Right forelimb (tissue), 1 donor: ENCODE data around the gene FAM193B.
"Not testable (repeated sequence)": the region's sequence is repeated elsewhere in the genome, so short reads cannot be mapped to it uniquely, and the experiment has no call there.

Source experiments
- DNase-seq: peaks from one replicate; pipeline ENCODE4 v3.0.0-alpha.2; 2018

The FAM193B gene

DNA sequence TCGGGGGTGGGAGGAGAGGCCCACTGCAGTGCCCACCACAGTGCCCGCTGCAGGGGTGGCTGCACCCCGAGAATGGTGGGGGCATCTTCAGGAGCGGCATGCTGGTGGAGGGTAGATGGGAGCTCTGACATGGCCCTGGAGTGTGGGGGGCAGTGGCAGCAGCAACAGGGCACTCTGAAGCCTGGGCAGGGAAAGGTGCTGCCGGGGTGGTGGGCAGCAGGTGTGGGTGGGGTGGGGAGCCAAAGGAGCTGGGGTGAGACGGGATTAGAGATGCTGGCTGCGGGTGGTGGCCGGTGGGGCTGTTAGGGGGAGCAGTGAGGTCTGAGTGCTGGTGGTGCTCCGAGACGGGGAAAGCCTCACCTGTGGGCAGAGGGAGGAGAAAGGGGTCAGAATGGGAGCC is 18.0 kb downstream of the FAM193B start:
- DNase-seq, result peak; percentile 9

DNA sequence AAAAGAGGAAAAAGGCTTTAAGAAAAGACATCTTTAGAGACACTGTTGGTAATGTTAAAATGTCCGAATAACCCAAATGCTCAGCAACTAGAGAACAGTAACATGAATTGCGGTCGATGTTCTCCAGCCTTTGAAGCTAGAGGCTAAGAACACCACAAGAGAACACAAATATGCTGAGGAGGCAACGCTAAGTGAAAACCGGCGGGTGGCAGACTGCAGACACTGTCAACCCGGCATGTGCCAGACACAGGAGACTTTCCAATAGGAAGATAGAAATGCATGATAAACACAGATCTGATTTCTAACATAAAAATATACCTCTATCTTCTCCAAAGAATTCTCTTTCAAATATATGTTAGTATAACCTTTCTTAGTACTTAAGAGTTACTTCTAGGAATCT is 19.2 kb downstream of the FAM193B start:
- no peak for DNase-seq

GRCh38 chr5:177534433-177534832 is 19.9 kb downstream of the FAM193B start:
- DNase-seq, result not testable (repeated sequence)

GRCh38 chr5:177531209-177531940 is 23.0 kb downstream of the FAM193B start:
- no peak for DNase-seq

GRCh38 chr5:177530638-177531037 is 23.7 kb downstream of the FAM193B start:
- peak; percentile 41 for DNase-seq

GRCh38 chr5:177529247-177530203 is 24.8 kb downstream of the FAM193B start:
- DNase-seq, result peak; percentile 30

DNA sequence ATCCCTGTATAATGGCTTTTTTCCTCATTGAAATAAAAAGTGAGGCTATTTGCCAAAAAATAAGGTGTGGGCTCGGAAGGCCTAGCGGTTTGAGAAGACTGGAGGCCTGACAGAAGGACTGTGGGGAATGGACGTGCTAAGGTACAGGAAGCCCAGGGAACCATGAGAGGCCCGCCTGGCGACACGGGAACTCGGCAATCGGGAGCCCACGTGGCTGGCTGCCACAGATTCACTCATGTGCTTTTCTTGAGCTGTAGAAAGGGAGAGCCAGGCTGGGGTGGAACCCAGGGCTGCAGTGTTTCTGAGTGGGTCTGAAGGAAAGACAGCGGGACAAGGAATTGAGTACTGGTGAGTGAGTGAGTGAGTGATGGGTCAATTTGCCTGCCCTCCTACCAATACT is 25.7 kb downstream of the FAM193B start:
- DNase-seq, result no peak

GRCh38 chr5:177527595-177527994 is 26.8 kb downstream of the FAM193B start:
- no peak for DNase-seq

GRCh38 chr5:177526791-177527190 is 27.6 kb downstream of the FAM193B start:
- DNase-seq, result peak; percentile 10

- DNase-seq, result peak; percentile 34
These were observed 28.2 kb downstream of the FAM193B start for GRCh38 chr5:177526191-177526590.

- DNase-seq, result peak; percentile 16
These were observed 29.3 kb downstream of the FAM193B start for GRCh38 chr5:177524941-177525655.

DNA sequence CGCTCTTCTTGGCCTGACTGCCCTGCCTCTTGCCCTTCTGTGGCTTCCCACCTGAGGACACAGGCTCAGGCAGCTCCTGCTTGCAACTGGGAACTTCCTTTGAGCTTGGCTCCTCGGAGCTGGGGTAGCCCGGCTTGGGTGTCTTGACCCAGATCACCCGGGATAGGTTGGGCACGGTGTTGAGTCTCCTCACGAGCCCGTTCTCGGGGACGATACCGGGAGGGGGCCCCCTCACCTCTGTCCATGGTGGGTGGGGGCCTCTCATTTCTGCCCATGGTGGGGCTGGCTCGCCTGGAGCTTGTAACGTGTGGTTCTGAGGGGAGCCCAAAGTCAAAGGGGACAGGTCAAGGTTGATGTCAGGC is 29.8 kb downstream of the FAM193B start:
- DNase-seq, result peak; percentile 20

DNA sequence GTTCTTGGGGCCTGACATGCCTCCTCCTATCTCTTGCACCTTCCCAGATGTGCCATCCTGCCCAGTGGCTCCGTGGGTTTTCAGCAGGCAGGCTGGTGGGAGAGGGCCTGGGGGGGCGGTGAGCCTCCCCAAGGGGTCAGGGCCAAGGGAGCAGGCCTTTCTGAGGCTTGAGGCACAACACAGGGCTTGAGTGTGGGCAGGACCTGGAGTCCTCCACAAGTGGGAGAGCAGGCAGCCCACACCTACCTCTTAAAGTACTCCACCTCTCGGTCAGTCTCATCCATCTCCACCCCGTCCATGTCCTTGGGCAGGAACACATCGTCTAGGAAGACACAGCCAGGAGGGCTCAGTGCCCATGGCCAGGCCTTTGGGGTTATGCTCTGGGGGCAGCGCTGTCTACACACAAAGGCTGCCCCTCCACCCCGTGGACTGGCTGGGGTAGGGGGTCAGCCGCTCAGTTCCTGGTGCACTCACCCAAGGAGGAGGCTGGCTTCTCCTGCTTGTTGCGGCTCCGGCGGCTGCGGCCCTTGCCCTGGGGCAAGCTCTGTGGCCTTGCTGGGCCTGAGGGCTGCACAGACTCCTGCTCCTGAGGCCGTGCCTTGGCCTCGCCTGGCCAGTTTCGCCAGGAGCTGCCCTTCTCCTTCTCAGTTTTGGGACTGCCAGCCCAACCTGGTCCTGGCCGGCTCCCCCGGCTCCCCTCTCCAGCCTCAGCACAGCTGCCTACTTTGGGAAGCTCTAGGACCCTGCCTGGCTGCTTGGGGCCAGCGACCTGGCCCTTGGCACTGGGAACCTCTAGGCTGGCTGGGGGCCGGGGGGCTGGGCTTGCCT is 30.4 kb downstream of the FAM193B start:
- DNase-seq, result peak; percentile 37

GRCh38 chr5:177520916-177521513 is 33.3 kb downstream of the FAM193B start:
- DNase-seq, result no peak

DNA sequence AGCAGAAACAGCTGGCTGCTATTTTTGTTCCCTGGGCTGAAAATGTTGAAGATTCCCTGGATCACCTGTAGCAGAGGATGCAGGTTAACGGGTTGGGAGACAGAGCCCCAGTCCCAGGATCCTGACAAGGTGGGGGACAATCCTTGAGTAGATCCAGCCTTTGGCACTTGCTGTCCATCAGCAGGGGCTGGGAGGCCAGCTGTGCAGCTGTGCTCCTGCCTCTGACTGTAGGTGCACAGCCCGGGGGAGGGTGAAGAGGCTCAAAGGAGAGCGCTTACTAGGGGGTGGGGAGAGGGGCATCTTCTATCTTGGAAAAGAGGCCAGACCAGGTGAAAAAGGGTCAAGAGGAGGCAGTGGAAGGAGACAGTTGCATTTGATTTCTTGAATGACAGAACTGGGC is 34.1 kb downstream of the FAM193B start:
- no peak for DNase-seq

DNA sequence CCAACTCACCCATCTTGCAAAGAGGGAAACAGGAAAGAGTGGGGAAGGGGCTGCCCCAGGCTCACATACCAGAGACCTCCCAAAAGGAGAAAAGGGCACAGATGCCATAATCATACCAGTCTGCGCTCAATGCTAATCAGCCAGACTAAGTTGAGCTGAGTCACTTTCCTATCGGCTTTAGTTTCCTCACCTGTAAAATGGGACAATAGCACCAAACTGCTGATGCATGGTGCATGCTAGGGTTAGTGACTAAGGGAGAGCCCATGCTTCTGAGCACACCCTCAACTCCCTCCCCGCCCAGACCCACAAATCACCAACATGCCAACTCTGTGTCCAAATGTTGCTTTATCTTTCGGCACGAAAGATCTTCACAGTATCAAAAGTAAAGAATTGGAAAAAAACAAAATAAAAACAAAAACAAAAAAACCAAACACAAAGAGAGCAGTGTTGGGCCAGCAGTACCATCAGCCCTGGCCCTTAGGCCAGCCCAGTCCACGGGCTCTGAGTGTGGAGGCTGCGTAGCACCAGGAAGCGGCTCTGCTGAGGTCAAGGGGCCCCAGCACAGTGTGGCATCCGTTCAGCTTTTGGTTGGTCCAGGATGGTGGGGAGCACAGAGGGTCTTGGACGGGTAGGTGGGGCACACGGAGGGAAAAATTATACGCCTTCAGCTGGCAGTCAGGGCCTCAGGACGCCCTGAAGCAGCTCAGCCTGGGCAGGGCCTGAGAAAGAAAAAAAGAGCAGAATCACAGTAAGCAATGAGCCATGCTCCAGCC is 34.7 kb downstream of the FAM193B start:
- no peak for DNase-seq

DNA sequence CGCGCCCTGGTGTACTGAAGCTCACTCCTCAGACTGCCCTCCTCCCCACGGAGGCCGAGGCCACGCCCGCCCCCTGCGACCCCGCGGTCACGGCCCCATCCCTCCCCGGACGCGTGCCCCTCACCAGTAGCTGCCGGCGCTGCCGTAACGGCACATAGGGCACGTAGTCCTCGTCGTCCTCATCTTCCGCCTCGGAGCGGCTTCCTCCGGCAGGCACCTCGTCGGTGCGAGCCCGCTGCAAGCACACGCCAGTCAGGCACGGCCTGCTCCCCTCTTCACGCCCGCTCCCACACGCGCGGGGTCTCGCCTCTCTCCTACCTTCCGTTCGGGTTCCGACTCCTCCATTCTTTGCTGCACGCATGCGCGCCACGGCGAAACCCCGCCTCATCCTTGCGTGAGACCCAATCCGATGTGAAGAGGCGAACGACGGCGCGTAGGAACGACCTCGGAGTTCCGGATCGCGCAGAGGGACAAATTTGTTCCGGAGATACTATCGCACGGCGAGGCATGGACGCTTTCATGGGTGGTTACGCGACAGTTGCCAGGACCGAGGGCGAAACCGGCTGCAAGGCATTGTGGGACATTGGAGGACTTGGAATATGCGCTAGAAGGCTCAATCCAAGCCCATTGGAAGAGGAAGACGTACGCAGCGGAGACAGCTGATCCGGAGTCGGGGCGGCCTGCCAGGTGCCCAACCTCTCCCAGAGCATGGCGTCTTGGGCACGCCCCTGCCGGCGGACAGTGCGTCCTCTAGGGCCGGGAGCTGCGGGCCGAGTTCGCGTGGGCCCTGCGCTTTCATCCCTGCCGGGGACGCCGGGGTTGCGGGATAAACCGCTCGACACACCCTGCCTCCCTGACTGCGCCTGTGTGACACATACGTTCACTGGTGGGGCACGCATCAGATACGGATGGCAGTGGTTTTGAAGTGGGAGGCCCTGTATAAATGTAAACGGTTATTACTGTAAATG is 37.5 kb downstream of the FAM193B start, which contains the start of gene DDX41:
Gene DDX41, minus strand, starts transcription at position 361 of the 968 bp plus-strand sequence. Its CDS starts 16 bp downstream, at position 345.
- DNase-seq, result peak; percentile 95

- no peak for DNase-seq
These were observed 38.8 kb downstream of the FAM193B start for GRCh38 chr5:177515580-177515979.

- no peak for DNase-seq
These were observed 39.8 kb downstream of the FAM193B start for GRCh38 chr5:177514541-177514940.

- no peak for DNase-seq
These were observed 40.9 kb downstream of the FAM193B start for GRCh38 chr5:177513500-177513899.
